Activated CD8-positive, alpha-beta memory T cell treated with anti-CD3 and anti-CD28 coated beads, Interleukin-2, amount 50 U/mL, for 4 hours (primary cell): ENCODE data around the gene SRD5A3.

Experiments
- DNase-seq: peaks from one replicate; pipeline ENCODE4 v3.0.0-alpha.2; 2020

SRD5A3 gene

GRCh38 chr4:55380576-55380975 is 34.5 kb downstream of the SRD5A3 start:
- no peak for DNase-seq

- no peak for DNase-seq
Measured at GRCh38 chr4:55381502-55381901, 35.5 kb downstream of the SRD5A3 start.

GRCh38 chr4:55382488-55383003 is 36.5 kb downstream of the SRD5A3 start:
- DNase-seq: no peak

DNA sequence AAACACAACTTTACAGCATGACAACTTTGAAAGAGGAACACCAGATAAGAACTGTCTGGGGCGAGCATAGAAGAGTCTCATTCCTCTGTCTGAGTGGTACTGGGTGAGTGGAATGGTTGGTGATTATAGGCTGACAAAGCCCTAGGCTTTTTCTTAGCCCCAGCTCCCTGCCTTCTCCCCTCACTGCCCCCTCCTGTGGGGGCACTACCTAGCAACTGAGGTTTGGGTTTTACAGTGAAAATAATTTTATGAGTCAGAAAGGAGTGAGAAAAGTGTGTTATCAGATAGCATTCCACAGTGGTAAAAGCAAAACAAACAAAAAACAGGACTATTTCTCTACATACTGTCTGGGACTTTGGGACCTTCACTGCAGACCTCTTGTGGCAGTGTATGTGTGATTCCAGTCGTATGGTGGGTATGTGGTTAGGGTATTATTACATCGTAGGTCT is 39.2 kb downstream of the SRD5A3 start:
- no peak for DNase-seq

GRCh38 chr4:55386073-55386472 is 40.0 kb downstream of the SRD5A3 start:
- DNase-seq: no peak

DNA sequence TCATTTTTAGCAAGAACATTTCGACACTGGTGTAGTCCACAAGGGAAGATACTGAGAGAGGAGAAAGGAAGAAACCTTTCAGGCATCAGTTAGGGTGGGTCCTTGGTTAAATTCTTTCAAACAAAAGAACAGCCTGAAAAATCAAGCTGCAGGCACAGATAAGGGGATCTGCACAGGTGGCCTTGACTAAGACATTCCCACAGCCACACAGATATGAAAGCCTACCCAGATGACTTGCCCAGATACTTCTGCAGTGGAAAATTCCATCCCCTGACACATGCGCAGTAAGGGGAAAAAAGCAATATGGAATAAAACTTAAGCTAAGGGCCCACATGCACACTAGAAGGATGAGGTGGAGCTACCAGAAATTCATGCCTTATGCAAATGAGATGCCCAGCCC is 40.8 kb downstream of the SRD5A3 start:
- no peak for DNase-seq

DNA sequence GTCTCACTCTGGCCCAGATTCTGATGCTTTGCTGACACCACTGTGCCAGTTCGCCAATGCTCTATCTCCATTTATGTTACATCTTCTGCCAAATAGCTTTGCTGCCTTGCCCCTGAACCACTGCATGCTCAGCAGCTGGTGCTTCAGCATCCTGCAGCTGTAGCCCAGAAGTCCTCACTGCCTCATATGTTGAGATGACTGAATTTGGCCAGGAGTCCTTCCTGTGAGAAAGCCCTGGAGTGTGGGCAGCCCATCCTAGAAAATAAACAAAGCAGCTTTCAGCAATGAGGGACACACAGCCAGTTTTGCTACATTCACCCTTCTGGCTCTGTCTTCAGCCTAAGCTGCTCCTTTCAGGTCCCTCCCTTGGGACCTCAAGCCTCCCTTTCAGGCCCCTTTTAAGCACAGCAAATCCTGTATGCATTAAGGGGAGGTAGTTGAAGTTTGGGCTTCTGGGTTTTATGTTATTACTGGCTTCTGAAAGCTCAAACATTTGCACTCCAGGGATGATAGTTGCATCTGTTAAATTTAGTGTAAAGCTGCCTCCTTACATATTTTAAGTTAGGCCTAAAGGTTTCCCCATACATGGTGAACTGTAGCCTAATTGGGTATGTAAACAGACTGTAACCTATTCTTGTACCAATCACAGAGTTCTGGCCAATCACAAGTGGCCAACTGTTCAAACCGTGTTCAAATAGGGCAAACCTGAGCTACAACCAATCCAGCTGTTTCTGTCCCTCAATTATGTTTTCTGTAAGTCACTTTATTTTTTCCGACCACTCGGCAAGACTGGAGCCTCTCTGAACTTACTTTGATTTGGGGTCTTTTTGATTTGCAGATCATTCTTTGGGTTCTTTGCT is 47.6 kb downstream of the SRD5A3 start:
- DNase-seq: no peak

DNA sequence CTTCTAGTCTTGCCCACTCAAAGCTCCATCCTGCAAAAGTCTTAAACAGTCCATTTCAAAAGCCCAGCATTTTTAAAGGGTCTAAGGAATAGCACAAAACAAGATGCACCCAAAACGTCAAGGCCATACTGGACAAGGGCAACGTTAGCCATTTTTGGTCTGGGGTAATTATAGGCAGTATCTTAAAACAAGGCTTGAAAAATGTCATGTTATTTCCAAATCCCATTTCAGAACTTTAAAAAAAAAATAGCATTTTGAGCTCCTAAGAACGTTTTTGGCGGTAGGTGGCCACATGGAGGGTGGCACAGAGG is 49.1 kb downstream of the SRD5A3 start:
- DNase-seq: no peak

DNA sequence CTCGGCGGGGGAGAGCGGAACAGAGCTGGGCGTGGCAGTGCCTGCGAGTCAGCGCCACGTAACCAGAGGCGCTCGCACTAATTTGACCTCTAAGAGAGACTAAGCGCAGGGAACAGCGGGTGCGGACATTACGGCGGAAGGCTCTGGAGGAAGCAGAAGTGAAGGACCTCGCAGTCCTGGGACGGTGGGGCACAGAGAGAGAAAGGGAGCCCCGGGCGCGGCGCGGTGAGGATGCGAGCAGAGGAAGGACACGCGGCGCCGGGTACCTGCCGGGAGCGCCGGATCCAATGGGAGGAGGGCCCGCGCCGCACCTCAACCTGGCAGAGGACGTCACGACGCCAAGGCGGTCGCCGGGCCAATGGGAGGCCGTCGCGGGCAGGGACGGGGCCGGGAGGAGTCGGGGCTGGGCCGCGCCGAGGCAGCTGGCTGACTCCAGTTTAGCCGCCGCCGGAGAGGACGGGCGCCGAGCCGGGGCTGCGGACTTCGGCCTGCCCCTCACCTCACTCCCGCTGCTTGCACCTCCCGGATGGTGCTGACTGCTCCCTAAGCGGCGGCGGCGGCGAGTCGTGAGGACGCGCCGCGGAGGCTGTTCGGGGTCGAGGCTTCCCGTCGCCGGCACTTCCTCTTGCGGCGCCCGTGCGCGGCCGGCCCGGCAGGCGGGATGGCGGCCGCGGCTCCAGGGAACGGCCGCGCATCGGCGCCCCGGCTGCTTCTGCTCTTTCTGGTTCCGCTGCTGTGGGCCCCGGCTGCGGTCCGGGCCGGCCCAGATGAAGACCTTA is 49.7 kb downstream of the SRD5A3 start, which contains the start of gene TMEM165:
TSS of gene TMEM165 (plus strand) at position 429 of the 779 bp plus-strand sequence. CDS start at position 662, 233 bp downstream.
- peak; percentile 90 for DNase-seq

- DNase-seq: peak; percentile 27
Measured at GRCh38 chr4:55396308-55397125, 50.5 kb downstream of the SRD5A3 start.

GRCh38 chr4:55397126-55397436 is 51.0 kb downstream of the SRD5A3 start:
- DNase-seq: no peak

DNA sequence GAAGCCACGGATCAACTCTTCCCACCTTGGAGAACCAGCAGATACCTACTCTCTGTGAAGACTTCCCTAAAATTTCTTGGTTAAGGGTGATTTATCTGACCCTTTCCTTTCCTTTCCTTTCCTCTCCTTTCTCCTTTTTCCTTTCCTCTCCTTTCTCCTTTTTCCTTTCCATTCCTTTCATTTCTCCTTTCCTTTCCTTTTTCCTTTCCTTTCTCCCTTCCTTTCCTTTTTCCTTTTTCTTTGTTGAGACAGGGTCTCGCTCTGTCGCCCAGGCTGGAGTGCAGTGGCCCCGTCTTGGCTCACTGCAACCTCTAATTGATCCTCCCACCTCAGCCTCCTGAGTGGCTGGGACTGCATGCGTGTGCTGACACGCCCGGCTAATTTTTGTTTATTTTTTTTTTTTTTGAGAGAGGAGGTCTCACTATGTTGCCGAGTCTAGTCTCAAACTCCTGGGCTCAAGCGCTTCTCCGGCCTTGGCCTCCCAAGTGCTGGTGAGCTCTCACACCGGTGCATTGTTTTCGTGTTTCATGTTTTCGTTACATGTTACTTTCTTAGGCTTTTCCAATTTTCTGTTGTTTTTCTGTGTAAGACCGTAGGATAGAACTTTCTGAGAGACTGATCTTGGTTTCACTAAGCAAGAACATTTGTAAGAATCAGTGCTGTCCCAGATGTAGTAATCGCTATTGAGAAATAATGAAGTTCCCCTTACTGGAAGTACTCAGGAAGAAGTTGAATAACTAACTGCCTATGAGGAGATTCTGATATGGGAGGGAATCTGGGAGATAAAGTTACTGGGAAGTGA is 51.7 kb downstream of the SRD5A3 start:
- no peak for DNase-seq

GRCh38 chr4:55398461-55398860 is 52.4 kb downstream of the SRD5A3 start:
- DNase-seq: no peak

DNA sequence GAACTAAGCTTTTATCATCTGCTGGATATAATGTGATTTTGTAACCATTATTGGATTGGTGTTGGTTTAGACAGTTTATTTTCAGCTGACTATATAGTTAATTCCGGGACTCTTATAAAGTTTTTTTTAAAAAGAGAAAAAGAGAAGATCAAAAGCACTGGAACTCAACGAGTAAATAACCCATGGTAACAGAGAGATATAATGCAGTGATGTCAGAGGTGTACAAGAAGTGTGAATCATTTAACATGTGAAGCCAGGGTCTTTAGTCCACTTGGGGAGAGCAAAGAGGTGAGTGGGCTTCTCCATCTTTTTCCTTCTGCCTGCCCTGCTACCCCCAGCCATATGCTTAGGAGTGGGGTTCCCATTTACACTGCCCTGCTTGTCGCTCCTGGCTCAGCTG is 52.9 kb downstream of the SRD5A3 start:
- no peak for DNase-seq

GRCh38 chr4:55399581-55399980 is 53.5 kb downstream of the SRD5A3 start:
- DNase-seq: no peak

DNA sequence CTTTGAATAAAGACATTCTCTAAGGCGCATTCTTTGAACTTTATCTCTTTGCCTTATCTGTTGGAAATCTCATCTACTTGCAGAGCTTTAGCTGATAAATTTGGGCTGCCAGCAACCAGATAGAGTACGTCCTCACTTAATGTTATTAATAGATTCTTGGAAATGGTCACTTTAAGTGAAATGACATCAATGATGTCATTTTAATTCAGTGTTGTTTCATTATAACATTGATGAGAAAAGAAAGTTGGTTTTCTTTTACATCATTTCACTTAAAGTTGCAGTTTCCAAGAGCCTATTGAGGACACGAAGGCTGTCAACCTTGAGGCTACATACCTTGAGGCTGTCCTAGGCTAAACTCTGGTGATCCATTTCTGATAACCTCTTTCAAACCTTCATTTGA is 59.0 kb downstream of the SRD5A3 start:
- no peak for DNase-seq

DNA sequence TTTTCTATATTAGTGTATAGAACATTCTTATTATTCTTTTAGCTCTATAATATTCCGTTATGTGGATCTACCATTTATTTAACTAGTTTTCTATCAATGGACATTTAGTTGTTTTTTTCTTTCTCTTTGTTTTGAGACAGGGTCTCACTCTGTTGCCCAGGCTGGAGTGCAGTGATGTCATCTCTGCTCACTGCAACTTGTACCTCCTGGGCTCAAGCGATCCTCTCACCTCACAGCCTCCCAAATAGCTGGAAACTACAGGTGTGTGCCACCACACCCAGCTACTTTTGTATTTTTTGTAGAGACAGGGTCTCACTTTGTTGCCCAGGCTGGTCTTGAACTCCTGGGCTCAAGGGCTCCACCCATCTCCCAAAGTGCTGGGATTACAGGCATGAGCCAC is 60.5 kb downstream of the SRD5A3 start:
- DNase-seq: no peak

- no peak for DNase-seq
Measured at GRCh38 chr4:55407119-55407518, 61.1 kb downstream of the SRD5A3 start.

DNA sequence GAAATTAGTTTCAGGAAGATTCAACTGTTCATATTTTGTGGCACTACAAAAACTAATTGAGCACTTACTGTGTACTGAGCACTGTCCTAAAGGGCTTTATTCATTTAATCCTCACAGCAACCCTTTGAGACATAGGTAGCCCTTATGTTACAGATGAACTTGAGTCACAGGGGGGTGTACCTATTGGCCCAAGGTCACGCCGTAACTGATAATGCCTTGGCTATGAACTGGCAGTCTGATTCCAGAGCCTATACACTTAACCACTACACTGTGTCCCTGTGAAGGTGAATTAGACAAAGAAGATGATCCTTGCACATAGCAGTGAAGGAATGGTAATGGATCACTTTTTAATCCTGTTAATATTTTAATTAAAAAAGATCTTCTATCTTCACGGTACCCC is 61.7 kb downstream of the SRD5A3 start:
- DNase-seq: no peak

GRCh38 chr4:55409468-55410171 is 63.6 kb downstream of the SRD5A3 start:
- no peak for DNase-seq

DNA sequence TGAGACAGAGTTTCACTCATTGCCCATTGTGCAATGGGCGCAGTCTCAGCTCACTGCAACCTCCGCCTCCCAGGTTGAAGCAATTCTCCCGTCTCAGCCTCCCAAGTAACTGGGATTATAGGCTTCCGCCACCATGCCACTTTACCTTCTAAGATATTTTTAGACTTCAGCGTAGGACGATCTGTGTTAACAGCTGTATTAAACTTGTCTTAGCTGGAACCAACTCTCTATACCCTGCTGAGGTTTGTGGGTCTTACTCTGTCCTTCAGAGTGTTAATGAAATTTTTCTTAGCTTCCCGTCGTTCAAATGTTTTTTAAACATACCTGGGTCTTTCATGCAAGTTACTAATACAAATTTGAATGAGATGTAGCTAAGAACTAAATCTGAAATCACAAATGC is 64.4 kb downstream of the SRD5A3 start:
- DNase-seq: no peak

DNA sequence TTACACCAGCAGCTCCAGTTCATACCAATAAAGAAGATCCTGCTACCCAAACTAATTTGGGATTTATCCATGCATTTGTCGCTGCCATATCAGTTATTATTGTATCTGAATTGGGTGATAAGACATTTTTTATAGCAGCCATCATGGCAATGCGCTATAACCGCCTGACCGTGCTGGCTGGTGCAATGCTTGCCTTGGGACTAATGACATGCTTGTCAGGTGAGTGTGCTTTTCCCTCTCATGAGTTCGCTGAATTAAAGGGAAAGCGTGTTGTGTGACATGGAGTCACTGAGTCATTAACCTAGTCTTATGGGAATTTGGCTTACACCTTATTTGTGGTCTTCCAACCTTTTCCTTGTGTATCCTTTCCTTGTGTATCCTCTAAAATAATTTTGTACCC is 65.6 kb downstream of the SRD5A3 start:
- DNase-seq: no peak
